GM19438 (cell line): ENCODE results near the gene ADGRD1.

Experiments used
- ATAC-seq: cut with Tn5 transposase; IDR thresholded peaks from one replicate; pipeline ENCODE4 v1.9.1; 2021; ENCODE audit warnings: low read depth; ENCODE audit not compliant: unreplicated experiment

The ADGRD1 gene

DNA sequence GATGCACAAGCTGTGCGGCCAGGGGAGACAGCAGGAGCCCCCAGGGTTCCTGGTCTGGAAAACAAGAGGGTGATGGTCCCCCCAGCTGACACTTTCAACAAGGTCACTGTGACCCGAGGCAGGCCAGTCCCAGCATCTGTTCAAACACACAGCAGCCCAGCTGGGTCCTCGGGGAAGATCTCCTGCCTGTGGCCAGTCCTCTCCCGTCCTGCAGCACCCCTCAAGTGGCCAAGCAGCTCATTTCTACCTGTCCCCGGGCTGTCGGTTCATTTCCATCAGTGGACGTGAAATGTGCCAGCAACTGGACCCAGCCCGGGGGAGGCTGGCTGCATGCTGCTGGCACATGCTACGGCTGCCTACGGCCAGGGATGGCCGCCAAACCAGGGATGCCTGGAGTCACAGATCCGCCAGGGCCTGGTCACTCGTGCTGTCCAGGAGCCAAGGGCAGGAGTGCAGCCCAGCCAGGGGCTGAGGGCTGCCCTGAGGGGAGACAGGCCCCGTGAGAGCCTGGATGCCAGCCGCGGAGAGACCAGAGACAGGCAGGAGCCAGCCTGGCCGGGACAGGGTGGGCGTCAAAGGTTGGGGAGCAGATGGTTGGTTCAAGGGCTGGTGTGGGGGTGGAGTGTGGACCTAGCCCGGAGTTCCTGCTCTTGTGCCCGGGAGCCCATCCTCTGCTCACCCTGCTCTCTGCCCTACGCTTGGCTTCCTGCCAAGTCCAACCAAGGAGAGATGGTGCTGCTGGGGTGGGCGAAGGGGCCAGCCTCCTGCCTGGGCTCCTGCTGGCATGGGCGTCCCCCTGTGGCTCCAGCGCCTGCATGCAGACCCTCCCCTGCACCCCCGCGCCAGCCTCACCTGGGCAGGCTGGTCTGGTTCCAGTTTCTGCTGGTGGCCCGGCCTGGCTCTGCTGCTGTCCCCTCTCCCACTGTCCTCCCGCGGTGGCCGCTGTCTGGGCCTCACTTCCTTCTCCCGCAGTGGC lies 143.8 kb downstream of the ADGRD1 start:
- ATAC-seq = no peak

DNA sequence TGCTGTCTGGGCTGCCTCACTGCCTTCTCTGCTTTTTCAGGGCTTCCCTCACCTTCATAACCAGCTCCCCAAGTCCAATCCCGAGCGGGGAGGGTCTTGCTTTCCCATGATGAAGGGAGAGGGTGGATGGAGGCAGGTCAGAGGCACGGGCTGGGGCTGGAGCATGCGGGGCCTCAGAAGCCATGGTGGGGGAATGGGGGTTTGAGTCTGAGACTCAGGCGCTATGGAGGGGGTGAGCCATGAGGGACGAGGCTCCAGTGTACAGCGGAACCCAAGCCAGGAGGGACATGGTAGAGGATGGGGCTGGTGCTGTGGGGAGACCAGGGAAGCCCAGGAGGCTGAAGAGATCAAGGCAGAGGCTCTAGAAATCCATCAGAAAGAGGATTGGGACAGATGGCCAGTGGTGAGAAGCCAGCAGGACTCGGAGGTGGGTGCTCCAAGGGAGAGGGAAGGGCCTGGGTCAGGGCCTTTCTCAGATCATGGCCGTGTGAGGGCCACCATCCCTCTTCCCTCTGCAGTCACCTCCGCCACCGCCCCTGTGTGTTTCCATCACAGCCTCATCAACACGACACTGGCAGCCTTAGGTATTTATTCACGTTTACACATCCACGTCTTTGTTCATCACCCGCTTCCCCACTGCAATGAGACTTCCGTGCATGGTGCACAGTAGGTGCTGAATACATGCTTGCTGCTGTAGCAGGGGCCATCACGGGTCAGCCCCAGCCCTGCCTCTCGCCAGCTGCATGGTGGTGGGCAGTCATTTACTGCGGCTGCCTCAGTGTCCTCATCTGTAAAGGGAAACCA lies 144.7 kb downstream of the ADGRD1 start:
- ATAC-seq = no peak

DNA sequence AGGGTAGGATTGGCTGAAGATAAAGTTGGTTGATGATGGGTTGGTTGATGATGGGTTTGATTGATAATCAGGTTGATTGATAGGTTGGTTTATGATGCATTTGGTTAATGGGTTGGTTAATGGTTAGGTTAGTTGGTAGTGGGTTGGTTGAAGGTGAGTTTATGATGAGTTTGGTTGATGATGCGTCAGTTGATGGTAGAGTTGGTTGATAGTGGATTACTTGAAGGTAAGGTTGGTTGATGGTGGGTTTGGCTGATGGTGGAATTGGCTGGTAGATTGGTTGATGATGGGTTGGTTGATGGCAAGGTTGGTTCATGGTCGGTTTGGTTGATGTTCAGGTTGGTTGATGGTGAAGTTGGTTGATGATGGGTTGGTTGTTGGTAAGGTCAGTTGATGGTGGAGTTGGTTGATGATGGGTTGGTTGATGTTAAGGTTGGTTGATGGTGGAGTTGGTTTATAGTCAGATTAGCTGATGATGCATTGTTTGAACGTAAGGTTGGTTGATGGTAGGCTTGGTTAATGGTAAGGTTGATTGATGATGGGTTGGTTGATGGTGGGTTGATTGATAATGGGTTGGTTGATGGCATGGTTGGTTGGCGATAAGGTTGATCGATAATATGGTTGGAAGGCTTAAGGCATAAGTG lies 146.4 kb downstream of the ADGRD1 start:
- ATAC-seq = no peak

DNA sequence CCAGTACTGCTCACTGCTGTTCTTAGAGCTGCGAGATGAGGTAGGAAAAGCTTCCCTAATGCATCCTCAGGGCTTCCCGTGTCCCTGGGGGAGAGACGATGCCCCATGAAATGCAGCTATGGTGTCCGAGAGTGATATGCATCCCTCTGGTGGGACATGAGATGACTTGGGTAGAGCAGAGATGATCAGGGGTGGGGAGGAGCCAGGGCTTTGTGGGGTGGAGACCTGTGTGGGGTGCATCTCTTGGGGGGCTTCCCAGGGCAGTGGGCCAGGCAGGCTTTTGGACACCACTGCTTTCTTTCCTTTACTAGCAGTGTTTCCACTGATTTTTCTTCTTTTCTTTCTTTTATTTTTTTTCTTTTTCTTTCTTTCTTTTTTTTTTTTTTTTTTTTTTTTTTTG lies 147.3 kb downstream of the ADGRD1 start:
- ATAC-seq = no peak

DNA sequence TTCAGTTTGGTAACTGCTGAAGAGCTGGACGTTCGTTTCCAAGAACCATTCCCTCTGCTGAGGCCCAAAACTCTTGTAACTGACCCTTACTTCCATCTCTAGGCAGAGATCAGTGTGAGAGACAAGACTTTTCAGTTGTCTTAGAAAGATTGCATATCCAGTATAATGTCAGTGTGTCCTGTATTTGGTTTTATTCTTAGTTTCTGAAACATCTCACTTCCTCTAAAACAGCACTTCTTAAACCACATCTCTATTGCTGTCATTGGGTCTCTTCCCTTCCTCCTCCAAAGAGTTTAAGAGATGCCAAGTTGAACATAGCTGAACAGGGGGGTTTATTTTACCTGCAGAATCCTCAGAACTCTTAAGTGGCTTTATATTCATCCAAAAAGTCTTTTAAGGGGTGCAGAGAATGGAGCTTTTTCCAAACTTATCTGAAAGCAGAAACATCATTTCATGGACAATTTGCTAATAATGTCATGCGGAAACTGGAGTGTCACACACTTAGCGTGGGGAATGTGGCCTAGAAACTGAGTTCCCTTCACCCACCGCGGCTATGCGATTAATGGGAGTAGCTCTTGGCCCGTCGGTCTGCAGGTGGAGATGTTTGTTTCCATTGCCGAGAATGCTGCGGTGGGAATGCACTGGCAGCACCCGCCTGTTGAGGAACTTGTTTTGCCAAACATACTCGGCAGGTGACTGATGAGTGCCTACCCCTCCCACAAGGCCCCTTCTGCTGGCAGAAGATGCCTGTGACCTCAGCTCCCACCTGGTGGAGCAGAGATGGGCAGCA lies 148.2 kb downstream of the ADGRD1 start:
- ATAC-seq = peak; percentile 72

DNA sequence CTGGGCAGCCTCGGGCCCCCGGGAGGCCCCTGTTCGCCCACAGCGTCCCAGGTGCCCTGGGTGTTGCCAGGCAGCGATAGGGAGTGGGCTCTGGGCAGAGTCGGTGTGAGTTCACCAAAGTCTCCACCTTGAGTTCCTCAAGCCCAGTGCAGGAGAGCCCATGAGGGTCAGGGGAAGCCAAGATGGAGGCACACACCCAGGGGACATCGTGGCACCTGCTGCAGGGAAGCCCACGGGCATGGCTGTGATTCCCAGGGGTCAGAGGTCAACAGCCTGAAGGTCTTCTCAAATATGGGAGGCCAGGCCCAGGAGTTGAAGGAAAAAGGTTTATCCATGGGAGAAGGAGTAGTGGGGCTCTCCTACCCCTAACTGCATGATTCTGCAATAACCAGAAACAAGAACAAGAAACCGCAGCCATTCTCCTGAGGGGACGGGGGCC lies 148.8 kb downstream of the ADGRD1 start:
- ATAC-seq = no peak

DNA sequence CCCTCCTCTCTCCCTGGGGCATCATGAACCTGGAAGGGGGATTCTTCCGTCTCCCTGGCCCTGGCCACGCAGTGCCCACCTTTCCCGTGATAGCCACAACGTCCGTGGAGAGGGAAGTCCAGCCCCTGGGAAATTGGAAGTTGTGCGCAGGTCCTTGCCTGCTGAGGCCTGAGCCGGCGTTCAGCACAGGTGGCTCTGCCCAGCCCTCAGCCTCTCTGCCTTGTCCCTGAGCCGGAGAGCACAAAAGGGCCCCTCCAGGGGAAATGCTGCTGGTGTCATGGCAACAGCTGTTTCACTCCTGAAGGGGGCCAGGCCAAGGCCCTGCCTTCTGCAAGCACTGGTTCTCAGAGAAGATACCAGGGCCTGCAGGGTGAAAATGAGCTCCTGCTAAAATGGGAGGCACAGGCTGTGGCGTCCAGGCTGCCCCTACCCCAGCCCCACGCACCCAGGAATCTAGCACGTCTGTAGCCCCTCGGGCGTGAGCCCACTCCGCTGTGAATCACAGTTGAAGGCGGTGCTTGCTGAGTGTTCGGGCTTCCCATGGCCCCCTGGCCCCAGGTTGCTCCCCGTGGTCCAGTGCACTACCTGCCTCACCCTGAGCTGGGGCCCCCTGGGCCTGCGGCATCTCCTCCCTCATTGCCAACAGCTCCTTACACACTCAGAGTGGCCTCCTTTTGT lies 149.4 kb downstream of the ADGRD1 start:
- no peak for ATAC-seq

DNA sequence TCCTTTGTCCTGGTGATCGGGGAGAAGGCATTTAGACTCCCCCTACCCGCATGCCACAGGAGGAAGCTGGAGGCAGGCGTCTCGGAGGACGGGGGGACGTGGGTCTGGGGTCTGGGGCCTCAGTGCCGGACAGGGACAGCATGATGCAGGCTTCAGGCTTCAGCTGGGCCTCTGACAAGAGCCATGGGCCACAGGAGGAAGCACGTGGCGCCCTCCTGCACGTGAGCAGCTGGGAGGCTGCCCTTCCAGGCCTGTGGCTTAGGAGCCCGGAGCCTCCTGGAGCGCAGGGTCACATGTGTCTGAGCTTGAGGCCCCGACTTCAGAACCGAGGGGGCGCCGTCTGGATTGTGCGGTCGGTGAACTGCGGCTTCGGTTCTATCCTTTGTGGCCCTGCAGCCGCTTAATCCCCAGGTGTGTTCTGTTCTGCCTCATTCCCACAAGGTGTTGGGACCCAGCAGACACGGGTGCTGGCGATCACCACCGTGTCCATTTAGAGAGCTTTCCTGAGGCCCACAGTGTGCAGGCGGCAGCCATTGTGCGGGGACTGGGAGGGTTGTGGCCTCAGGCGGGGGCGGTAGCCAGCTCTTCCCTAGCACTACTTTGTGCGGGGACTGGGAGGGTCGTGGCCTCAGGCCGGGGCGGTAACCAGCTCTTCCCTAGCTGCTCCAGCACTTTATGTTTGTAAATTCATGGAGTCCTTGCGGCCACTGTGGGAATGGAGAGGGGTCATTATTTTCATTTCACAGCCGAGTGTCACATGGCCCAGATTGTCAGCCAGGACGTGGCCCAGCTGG lies 150.2 kb downstream of the ADGRD1 start:
- no peak for ATAC-seq

DNA sequence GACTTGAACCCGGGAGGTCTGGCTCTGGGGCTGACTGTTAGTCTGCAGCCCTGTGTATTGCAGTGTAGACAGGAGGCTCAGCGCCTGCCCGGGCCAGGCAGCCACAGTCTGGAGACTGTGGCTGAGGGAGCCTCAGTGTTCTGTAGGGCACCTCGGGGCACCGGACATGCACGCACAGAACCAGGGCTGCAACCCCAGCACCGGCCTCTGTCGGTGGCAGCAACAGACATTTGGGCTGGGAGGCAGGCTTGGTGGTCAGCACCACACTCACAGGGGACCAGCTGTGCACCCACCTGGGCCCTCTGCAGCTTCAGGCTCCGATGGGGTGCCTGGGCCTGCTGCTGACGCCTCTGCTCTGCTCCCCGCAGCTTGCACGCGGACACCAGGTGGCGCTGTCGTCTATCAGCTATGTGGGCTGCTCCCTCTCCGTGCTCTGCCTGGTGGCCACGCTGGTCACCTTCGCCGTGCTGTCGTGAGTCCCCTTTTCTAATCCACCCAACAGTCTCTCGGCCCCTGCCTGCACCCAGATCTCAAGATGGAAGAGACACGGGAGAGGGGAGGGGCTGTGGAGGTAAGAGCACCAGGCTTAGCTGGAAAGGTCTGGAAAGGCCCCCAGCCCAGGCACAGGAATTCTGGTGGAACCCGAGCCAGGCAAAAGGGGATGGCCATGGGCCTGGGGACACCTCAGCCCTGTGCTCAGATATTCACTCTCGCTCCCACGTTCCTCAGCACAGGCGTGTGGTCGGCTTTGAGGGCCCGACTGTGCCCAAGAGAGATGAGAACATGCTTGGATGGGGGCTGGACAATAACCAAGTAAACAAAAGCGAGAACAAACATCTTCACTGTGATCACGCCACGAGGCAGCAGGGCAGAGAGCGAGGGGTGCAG lies 151.0 kb downstream of the ADGRD1 start:
- peak; percentile 56 for ATAC-seq

DNA sequence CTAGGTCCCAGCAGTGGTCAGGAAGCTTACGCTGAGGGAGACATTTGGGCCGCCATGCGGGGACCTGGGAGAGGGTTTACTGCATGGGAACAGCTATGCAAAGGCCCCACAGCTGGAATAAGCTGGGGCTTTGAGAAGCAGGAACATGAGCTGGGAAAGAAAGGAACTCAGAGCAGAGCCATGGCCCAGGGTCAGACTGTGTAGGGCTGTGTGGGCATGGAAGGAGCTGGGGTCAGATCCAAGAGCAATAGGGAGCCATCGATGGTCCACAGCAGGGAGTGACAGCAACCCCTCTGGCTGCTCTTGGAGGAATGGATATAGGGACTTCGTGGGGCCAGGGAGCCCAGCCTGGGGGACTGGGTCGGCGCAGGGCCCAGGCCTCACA lies 151.6 kb downstream of the ADGRD1 start:
- ATAC-seq = no peak

DNA sequence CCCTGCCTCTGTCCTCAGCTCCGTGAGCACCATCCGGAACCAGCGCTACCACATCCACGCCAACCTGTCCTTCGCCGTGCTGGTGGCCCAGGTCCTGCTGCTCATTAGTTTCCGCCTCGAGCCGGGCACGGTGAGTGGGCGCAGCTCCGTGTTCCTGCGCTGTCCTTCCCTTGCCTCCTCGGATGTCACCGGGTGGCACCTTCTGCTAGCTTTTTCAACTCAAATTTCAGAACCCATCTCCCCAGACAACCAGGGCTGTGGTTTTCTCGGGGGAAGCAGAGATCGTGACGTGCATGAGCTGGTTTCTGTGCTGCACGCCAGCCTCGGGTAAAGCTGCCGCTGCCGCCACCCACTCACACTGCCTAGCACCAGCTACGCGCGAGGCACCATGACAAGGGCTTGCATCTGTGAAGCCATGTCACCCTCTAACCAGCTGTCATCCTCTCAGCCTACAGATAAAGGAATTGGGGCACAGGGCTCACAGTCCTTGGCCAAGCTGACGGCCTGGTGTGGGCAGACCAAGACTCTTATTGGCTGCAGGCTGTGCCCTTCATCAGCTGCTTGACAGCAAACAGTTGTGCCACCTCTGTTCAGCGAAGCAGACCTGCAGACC lies 152.1 kb downstream of the ADGRD1 start:
- no peak for ATAC-seq

DNA sequence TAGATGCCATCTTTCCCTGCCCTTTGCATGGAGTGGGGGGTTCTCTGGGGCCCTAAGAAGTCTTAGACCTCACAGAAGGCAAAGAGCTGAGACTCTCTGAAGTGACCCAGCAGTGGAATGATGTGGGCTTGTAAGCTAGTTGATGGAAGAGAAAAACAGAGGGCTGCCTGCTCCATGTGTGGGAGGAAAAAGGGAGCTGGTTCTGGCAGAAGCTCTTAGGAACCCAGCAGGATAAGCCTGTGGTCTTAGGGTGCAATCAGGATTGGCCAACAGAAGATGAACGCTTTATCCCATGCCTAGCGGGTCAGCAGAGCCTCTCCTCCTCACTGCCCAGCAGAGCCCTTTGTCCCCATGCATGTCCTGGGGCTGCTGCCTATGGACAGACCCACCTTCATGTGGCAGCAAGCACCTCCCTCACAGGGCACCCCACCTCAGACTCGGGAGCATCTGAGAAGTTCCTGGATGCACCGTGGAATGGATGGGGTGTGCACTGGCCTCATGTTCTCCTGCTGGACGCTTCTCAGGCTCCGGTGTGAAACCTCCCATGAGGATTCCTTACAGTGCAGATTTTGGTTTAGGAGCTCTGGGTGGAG lies 152.7 kb downstream of the ADGRD1 start:
- ATAC-seq = no peak

DNA sequence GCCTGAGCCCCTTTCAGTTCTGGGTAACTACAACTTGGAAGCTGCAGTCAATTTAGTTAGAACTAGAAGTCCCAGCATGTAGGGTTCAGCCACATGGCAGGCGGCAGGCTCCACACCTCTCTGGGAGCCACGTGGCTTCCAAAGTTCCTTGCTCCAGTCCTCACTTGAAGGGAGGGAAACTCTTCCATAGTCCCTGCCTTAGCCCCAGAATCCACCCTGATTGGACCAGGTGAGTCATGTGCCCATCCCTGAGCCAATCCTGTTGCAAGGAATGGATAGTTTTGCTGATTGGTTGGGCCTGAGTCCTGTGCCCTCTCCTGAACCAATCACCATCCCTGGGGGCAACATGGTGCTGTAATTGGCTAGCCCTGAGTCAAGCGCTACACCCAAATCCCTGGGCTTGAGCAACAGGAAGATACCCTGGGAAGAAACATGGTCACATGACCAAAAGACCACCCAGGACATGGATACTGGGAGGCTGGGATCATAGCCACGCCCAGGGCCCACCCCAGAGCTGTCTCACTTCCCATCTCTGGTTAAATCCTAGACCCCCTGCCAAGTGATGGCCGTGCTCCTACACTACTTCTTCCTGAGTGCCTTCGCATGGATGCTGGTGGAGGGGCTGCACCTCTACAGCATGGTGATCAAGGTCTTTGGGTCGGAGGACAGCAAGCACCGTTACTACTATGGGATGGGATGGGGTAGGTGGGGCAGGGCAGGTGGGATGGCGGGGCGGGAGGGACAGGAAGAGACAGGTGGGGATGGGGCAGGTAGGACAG lies 154.7 kb downstream of the ADGRD1 start:
- no peak for ATAC-seq

DNA sequence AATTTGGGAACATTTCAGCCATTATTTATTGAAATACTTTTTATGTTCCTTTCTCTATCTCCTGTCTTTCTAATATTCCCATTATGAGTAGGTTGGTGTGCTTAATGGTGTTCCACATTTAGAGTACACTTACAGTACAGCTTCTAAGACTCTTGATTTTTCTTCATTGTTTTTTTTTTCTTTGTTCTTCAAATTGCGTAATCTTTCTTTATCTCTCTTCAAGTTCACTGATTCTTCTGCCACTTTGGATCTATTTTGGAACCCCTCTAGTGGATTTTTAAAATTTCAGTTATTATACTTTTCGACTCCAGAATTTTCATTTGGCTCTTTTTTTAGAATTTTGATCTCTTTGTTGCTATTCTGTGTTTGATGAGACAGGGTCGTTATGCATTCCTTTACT lies 157.7 kb downstream of the ADGRD1 start:
- ATAC-seq = no peak

DNA sequence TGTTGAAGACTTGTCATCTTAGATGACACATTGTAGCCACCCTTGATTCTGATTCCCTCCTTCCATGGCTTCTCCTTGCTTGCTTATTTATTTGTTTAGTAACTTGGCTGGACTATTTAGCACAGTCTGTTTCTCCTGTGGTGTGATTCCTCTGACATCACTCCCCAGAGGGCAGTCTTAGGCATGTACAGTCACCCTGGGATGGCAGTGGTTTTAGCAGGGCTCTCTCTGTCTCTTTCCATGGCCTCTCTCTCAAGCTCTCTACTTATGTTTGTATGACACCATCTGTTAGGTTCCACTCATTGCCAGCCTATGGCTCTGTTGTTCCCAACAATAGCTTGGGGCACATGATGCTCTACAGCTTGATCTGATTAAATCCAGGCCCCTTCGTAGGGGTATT lies 158.3 kb downstream of the ADGRD1 start:
- ATAC-seq = no peak

DNA sequence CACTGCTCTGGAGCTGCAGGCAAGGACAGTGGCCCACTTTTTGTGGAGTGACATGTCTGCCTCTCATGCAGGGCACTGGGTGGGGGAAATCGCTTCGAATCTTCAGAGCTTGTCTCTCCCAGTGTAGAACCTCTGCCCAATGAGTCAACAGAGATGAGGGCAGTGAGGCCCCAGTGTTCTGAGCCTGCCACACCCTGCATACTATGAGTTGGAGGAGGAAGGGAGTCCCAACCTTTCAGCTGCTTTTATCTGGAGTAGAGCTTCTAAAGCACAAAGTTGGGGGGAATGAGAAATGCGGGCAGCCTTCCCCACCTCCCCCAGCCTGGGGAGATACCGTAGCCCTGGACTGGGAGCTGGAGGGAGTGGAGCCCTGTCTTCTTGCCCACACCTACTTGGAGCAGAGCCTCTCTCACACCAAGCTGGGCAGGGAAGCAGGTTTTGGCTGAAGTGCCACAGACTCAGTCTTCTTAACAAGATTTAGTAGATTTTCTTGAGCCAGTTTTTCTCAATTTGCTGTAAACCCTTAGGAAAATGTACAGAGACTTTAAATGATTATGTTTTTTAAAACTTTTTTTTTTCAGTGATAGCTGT lies 159.1 kb downstream of the ADGRD1 start:
- ATAC-seq = no peak
